ENCODE data around the gene CTIF.

Gene CTIF

GRCh38 chr18:48835745-48836170 lies 296.9 kb downstream of the CTIF start:
- DNase-seq (ENCODE audit: low read depth), result no peak

- no peak for DNase-seq (ENCODE audit: low read depth)
Observed at GRCh38 chr18:48836231-48836805, 297.5 kb downstream of the CTIF start.

- DNase-seq (ENCODE audit: low read depth), result no peak
Observed at GRCh38 chr18:48836806-48837615, 298.2 kb downstream of the CTIF start.

- no peak for DNase-seq (ENCODE audit: low read depth)
Observed at GRCh38 chr18:48837676-48838075, 298.8 kb downstream of the CTIF start.

GRCh38 chr18:48838166-48838775 lies 299.4 kb downstream of the CTIF start:
- no peak for DNase-seq (ENCODE audit: low read depth)

- DNase-seq (ENCODE audit: low read depth), result no peak
Observed at GRCh38 chr18:48838921-48839818, 300.3 kb downstream of the CTIF start.

- DNase-seq (ENCODE audit: low read depth), result no peak
Observed at GRCh38 chr18:48839819-48840490, 301.1 kb downstream of the CTIF start.

- DNase-seq (ENCODE audit: low read depth), result no peak
Observed at GRCh38 chr18:48840491-48840877, 301.7 kb downstream of the CTIF start.

GRCh38 chr18:48841381-48842258 lies 302.8 kb downstream of the CTIF start:
- DNase-seq (ENCODE audit: low read depth), result no peak

- peak; percentile 30 for DNase-seq (ENCODE audit: low read depth)
Observed at GRCh38 chr18:48842259-48843061, 303.6 kb downstream of the CTIF start.

GRCh38 chr18:48843162-48843561 lies 304.3 kb downstream of the CTIF start:
- no peak for DNase-seq (ENCODE audit: low read depth)

GRCh38 chr18:48843596-48843995 lies 304.8 kb downstream of the CTIF start:
- DNase-seq (ENCODE audit: low read depth), result no peak

- DNase-seq (ENCODE audit: low read depth), result no peak
Observed at GRCh38 chr18:48844271-48844670, 305.4 kb downstream of the CTIF start.

- no peak for DNase-seq (ENCODE audit: low read depth)
Observed at GRCh38 chr18:48845174-48845573, 306.3 kb downstream of the CTIF start.

GRCh38 chr18:48846423-48846932 lies 307.6 kb downstream of the CTIF start:
- no peak for DNase-seq (ENCODE audit: low read depth)

GRCh38 chr18:48847807-48848486 lies 309.1 kb downstream of the CTIF start:
- DNase-seq (ENCODE audit: low read depth), result no peak

GRCh38 chr18:48848641-48849143 lies 309.9 kb downstream of the CTIF start:
- DNase-seq (ENCODE audit: low read depth), result no peak

- DNase-seq (ENCODE audit: low read depth), result no peak
Observed at GRCh38 chr18:48850822-48851598, 312.2 kb downstream of the CTIF start.
